Mesendoderm (in vitro differentiated cells): ENCODE results near the gene TBC1D10B.

Experiments used
- DNase-seq: peaks from one replicate; pipeline ENCODE4 v3.0.0; 2013
- H2AK5ac ChIP-seq: 2 replicates; pipeline ENCODE4 v1.6.1; 2013; ENCODE audit warnings: low read length, inconsistent platforms
- H2BK120ac ChIP-seq: 2 replicates; pipeline ENCODE4 v1.6.1; 2013; ENCODE audit warnings: low read depth, mild to moderate bottlenecking, low read length, moderate library complexity, mixed read lengths
- H2BK15ac ChIP-seq: replicated peaks from 2 replicates; pipeline ENCODE4 v1.6.1; 2013; ENCODE audit warnings: low read depth, mild to moderate bottlenecking, moderate library complexity
- H2BK5ac ChIP-seq: 2 replicates; pipeline ENCODE4 v1.6.1; 2013; ENCODE audit warnings: low read length, inconsistent platforms
- H3K18ac ChIP-seq: 2 replicates; pipeline ENCODE4 v1.6.1; 2013; ENCODE audit warnings: mild to moderate bottlenecking, low read length, mixed read lengths
- H3K23ac ChIP-seq: one replicate; pipeline ENCODE4 v1.6.1; 2013; ENCODE audit warnings: low read length
- H3K27ac ChIP-seq: 2 replicates; pipeline ENCODE4 v1.5.1; 2013; ENCODE audit warnings: low read depth, mild to moderate bottlenecking, inconsistent platforms, low read length, moderate library complexity
- H3K27me3 ChIP-seq: 2 replicates; pipeline ENCODE4 v1.6.1; 2013; ENCODE audit warnings: low read length, control low read depth, mild to moderate bottlenecking, inconsistent platforms; ENCODE audit not compliant: insufficient read depth, poor library complexity
- H3K36me3 ChIP-seq: 2 replicates; pipeline ENCODE4 v1.6.1; 2013; ENCODE audit warnings: low read length, inconsistent platforms; ENCODE audit not compliant: control insufficient read depth, insufficient read depth
- H3K4ac ChIP-seq: one replicate; pipeline ENCODE4 v1.6.1; 2013; ENCODE audit warnings: low read depth, mild to moderate bottlenecking, low read length, moderate library complexity
- H3K4me1 ChIP-seq: 2 replicates; pipeline ENCODE4 v1.6.1; 2013; ENCODE audit warnings: low read depth, low read length, inconsistent platforms; ENCODE audit not compliant: control insufficient read depth
- H3K4me2 ChIP-seq: 2 replicates; pipeline ENCODE4 v1.6.1; 2013; ENCODE audit warnings: low read length
- H3K4me3 ChIP-seq: 2 replicates; pipeline ENCODE4 v1.5.1; 2013; ENCODE audit warnings: mild to moderate bottlenecking, low read length
- H3K56ac ChIP-seq: one replicate; pipeline ENCODE4 v1.6.1; 2013; ENCODE audit warnings: low read length
- H3K79me1 ChIP-seq: 2 replicates; pipeline ENCODE4 v1.6.1; 2013; ENCODE audit warnings: low read length, inconsistent platforms
- H3K79me2 ChIP-seq: 2 replicates; pipeline ENCODE4 v1.6.1; 2013; ENCODE audit warnings: mild to moderate bottlenecking, low read length; ENCODE audit not compliant: control insufficient read depth, insufficient read depth
- H3K9ac ChIP-seq: 2 replicates; pipeline ENCODE4 v1.6.1; 2013; ENCODE audit warnings: low read length, inconsistent platforms
- H4K5ac ChIP-seq: one replicate; pipeline ENCODE4 v1.6.1; 2013; ENCODE audit warnings: low read length
- H4K8ac ChIP-seq: one replicate; pipeline ENCODE4 v1.6.1; 2013; ENCODE audit warnings: low read depth, mild to moderate bottlenecking, control low read depth, low read length, moderate library complexity
- WGBS: extraction: QIAGEN DNeasy Blood & Tissue Kit; methylation state at CpG from one replicate; pipeline ENCODE4 v1.1.7; 2013; ENCODE audit warnings: low lambda C conversion rate, missing lambda C conversion rate; ENCODE audit not compliant: insufficient coverage; ENCODE audit errors: extremely low coverage; 5-methylcytosine and 5-hydroxymethylcytosine counted together

Gene TBC1D10B

DNA sequence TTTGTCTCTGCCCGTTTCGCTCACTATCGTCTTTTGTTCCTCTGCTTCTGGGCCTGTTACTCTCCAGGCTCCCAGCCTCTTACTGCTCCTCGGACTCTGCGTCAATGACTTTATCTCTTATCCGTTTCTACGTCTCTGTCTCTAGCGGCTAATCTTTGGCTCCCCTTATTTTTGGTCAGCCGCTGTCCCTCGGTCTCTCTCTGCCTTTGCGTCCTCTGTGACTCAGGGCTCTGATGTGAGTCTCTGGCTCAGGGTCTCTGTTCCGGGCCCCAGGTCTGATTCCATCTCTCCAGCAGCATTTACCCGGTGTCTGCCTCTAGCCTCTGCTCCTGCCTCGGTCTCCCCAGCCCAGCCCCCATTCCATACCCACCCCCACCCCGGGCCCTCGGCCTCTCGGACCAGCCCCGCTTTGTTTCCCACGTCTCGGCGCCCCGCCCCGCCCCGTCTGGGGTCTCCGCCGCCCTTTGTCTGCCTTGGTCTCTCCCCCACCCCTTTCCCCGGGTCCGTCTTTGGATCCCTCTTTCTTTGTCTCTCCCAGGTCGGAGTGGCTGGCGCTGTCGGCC, 24.4 kb upstream of the TBC1D10B start:
- Histone ChIP-seq H3K36me3 (no peaks in the 10 kb centered on the region), H3K4me2 (peak overlapping the region; percentile 87), H3K9ac (peak overlapping the region; percentile 96), H3K79me2 (peaks cover 20% of the 10 kb centered on the region), H4K8ac (peak overlapping the region; percentile 91), H3K27ac (peak overlapping the region; percentile 98), H3K4ac (peak overlapping the region; percentile 84), H3K18ac (peak overlapping the region; percentile 85), H3K79me1 (peaks cover 7% of the 10 kb centered on the region), H3K56ac (peak overlapping the region; percentile 96), H2AK5ac (peak overlapping the region; percentile 62), H3K4me3 (peak overlapping the region; percentile 81), H4K5ac (peak overlapping the region; percentile 17), H3K4me1 (no peaks in the 10 kb centered on the region), H3K27me3 (no peaks in the 10 kb centered on the region), H2BK15ac (no peak overlapping the region), H2BK5ac (peak overlapping the region; percentile 87), H2BK120ac (peak overlapping the region; percentile 40), H3K23ac (peak overlapping the region; percentile 32)
- DNase-seq, result peak; percentile 71
- no CpG with 5 or more reads among the region's 31 CpGs for WGBS

DNA sequence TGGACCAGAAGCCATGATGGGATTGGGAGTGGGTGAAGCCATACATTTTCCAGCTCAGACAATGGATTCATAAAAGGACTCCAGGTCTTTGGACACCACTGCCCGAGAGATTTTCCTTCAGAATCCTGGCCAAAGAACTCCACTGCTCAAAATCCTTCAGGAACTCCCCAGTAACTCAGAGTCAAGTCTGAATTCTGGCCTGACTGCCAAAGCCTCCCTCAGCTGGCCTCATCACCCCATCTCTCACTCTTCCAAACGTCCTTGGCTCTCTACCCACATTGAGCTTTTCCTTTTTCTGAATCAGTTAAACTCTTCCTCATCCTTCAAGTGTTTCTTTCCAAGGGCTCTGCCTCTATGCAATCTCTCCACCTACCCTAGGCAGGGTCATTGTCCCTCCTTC, 13.2 kb upstream of the TBC1D10B start:
- no peak overlapping the region for H3K9ac ChIP-seq
- no peak overlapping the region for H2BK120ac ChIP-seq
- H3K79me2 ChIP-seq, result no peaks in the 10 kb centered on the region
- H3K36me3 ChIP-seq, result no peaks in the 10 kb centered on the region
- no peaks in the 10 kb centered on the region for H3K4me1 ChIP-seq
- no peak overlapping the region for H3K56ac ChIP-seq
- no CpG with 5 or more reads among the region's 2 CpGs for WGBS
- DNase-seq, result no peak
- no peak overlapping the region for H3K27ac ChIP-seq
- H3K23ac ChIP-seq, result no peak overlapping the region
- no peak overlapping the region for H4K8ac ChIP-seq
- H4K5ac ChIP-seq, result no peak overlapping the region
- no peak overlapping the region for H2BK15ac ChIP-seq
- no peak overlapping the region for H3K4ac ChIP-seq
- H3K4me2 ChIP-seq, result no peak overlapping the region
- H2BK5ac ChIP-seq, result no peak overlapping the region
- H2AK5ac ChIP-seq, result no peak overlapping the region
- no peak overlapping the region for H3K4me3 ChIP-seq
- no peaks in the 10 kb centered on the region for H3K79me1 ChIP-seq
- no peaks in the 10 kb centered on the region for H3K27me3 ChIP-seq
- H3K18ac ChIP-seq, result no peak overlapping the region

DNA sequence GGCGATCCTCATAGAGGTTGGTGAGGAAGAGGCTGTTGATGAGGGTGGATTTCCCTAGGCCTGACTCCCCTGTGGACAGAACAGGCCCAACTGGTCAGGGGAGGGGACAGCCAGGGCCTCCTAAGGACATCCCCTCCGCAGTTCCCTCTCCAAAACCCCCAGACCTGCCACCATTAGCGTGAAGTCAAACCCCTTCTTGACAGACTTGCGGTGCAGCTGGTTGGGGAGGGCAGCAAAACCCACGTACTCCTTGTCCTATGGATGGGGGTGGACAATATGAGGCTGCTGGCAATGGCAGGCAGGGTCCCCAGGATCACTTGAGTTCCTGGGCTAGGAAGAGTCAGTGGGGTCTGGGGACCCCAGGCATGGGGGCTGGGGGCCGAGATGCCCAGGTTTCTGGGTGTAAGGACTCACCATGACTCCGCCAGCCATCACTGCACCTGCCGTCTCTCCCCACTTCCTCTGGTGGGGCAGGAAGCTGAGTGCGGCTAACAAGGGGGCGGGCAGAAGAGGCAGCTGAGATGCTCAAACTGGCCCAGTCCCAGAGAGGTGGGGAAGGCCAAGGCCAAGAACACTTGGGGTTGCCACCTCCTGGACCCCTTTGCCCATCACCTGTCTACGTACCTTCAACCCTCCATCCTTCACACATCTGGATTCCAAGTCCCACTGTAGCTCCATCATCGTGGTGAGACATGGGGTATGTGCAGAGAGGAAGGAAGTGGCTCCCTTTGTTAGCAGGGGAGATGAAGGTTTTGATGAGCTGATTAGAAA, 12.0 kb upstream of the TBC1D10B start, which contains the start of gene SEPTIN1:
TSS of gene SEPTIN1 (minus strand) at position 451 of the 771 bp plus-strand sequence. CDS start at position 432, 19 bp downstream.
- Histone ChIP-seq H4K8ac (no peak within 1 kb of the TSS), H2AK5ac (no peak within 1 kb of the TSS), H2BK15ac (no peak within 1 kb of the TSS), H3K18ac (no peak within 1 kb of the TSS), H3K79me1 (no peaks in the 10 kb centered on the region), H3K4me1 (peaks cover 1% of the 10 kb centered on the region), H3K36me3 (no peaks in the 10 kb centered on the region), H3K4ac (no peak within 1 kb of the TSS), H3K4me2 (no peak within 1 kb of the TSS), H4K5ac (no peak within 1 kb of the TSS), H3K9ac (no peak within 1 kb of the TSS), H3K23ac (no peak within 1 kb of the TSS), H3K27ac (no peak within 1 kb of the TSS), H2BK5ac (no peak within 1 kb of the TSS), H3K27me3 (no peaks in the 10 kb centered on the region), H3K4me3 (no peak within 1 kb of the TSS), H2BK120ac (no peak within 1 kb of the TSS), H3K79me2 (no peaks in the 10 kb centered on the region), H3K56ac (peak within 1 kb of the TSS; percentile 25)
- no CpG with 5 or more reads among the region's 12 CpGs for WGBS
- no peak for DNase-seq

DNA sequence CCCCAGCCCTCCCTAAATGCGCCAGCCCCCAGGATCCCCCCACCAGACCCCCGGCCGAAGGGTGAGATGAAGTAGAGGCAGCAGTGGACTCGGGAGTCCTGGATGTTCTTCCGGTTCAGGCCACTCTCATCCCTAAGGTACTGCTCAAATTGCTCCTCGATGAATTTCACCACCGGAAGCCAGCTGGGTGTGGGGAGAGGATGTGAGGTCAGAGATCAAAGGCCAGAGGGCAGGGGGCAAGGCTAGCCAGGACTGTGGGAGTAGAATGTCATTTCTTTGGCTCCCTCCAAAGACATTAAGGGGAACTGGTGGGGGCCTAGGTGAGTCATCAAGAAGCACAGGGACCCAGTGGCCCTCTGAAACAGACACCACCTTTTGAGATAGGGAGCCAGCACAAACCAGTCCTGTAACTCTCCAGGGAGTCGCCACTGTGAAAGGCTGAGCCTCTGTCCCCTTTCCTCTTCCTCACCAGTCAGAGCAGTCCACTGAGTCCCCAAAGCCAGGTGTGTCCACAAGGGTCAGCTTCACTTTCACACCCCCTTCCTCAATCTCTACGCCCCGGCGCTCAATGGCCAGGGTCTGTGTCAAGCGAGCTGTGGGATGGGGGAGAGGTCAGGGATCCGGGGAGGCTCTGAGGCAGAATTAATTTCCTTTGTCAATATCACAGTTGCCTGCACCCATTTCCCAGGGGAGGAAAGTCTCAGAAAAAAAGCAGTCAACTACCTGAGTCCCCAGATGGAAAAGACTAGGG, 11.2 kb upstream of the TBC1D10B start:
- H3K79me1 ChIP-seq, result no peaks in the 10 kb centered on the region
- H3K4me1 ChIP-seq, result peaks cover 3% of the 10 kb centered on the region
- no peaks in the 10 kb centered on the region for H3K36me3 ChIP-seq
- WGBS, result no CpG with 5 or more reads among the region's 13 CpGs
- no peak overlapping the region for H3K9ac ChIP-seq
- H2AK5ac ChIP-seq, result no peak overlapping the region
- no peak overlapping the region for H2BK15ac ChIP-seq
- H3K4me2 ChIP-seq, result no peak overlapping the region
- H3K23ac ChIP-seq, result no peak overlapping the region
- no peak overlapping the region for H3K4me3 ChIP-seq
- H3K27me3 ChIP-seq, result no peaks in the 10 kb centered on the region
- H2BK5ac ChIP-seq, result no peak overlapping the region
- peak overlapping the region; percentile 25 for H3K56ac ChIP-seq
- no peak overlapping the region for H2BK120ac ChIP-seq
- no peaks in the 10 kb centered on the region for H3K79me2 ChIP-seq
- H4K8ac ChIP-seq, result no peak overlapping the region
- no peak overlapping the region for H3K4ac ChIP-seq
- H4K5ac ChIP-seq, result no peak overlapping the region
- H3K18ac ChIP-seq, result no peak overlapping the region
- no peak overlapping the region for H3K27ac ChIP-seq
- no peak for DNase-seq

DNA sequence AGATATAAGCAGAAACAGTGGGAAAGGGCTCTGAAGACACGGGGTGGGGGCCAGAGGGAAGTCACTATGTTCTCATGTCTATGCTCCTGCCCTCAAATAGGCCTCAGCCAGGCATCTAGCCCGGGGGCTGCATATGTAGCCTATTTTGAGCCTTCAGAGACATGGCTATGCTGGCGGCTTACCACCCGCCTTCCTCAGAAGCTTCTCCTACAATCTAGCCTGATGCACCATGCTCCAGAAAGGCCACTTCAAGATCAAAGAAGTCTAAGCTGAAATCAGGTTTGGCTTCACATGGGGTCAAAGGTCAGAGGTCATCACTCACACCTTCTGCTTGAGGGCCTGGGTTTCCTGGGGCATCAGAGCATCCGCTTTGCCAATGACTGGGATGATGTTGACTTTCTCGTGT, 10.5 kb upstream of the TBC1D10B start:
- WGBS, result no CpG with 5 or more reads among the region's 6 CpGs
- no peak overlapping the region for H3K27ac ChIP-seq
- H3K79me1 ChIP-seq, result no peaks in the 10 kb centered on the region

More for the DNA sequence above, 10.5 kb upstream of the TBC1D10B start:
- Histone ChIP-seq H3K4me1 (peaks cover 3% of the 10 kb centered on the region), H3K4me2 (no peak overlapping the region), H3K79me2 (no peaks in the 10 kb centered on the region), H3K36me3 (no peaks in the 10 kb centered on the region), H4K5ac (no peak overlapping the region), H2BK15ac (no peak overlapping the region), H3K18ac (no peak overlapping the region), H4K8ac (no peak overlapping the region), H2AK5ac (no peak overlapping the region), H3K9ac (no peak overlapping the region), H2BK120ac (no peak overlapping the region), H3K4ac (no peak overlapping the region), H3K4me3 (no peak overlapping the region), H3K56ac (no peak overlapping the region), H3K27me3 (no peaks in the 10 kb centered on the region), H2BK5ac (no peak overlapping the region), H3K23ac (no peak overlapping the region)
- DNase-seq, result no peak
